HG03175 (cell line): ENCODE results near the gene FRG2C.
A peak's percentile ranks its signal among the peaks of the same experiment; 100 is the strongest.
"Not testable (repeated sequence)": the region's sequence is repeated elsewhere in the genome, so short reads cannot be mapped to it uniquely, and the experiment has no call there.

Experiments used
- ATAC-seq: cut with Tn5 transposase; IDR thresholded peaks from one replicate; pipeline ENCODE4 v1.9.1; 2021; ENCODE audit warnings: mild to moderate bottlenecking, moderate library complexity; ENCODE audit not compliant: unreplicated experiment

The FRG2C gene

DNA sequence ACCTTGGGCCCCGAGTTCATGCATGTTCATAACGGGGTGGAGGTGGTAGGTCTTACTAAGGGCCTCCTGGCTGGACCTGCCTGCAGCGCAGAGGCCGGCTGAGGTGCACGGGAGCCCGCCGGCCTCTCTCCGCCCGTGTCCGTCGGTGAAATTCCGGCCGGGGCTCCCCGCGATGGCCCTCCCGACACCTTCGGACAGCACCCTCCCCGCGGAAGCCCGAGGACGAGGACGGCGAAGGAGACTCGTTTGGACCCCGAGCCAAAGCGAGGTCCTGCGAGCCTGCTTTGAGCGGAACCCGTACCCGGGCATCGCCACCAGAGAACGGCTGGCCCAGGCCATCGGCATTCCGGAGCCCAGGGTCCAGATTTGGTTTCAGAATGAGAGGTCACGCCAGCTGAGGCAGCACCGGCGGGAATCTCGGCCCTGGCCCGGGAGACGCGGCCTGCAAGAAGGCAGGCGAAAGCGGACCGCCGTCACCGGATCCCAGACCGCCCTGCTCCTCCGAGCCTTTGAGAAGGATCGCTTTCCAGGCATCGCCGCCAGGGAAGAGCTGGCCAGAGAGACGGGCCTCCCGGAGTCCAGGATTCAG is 4.7 kb downstream of the FRG2C start:
- peak; percentile 40 for ATAC-seq

DNA sequence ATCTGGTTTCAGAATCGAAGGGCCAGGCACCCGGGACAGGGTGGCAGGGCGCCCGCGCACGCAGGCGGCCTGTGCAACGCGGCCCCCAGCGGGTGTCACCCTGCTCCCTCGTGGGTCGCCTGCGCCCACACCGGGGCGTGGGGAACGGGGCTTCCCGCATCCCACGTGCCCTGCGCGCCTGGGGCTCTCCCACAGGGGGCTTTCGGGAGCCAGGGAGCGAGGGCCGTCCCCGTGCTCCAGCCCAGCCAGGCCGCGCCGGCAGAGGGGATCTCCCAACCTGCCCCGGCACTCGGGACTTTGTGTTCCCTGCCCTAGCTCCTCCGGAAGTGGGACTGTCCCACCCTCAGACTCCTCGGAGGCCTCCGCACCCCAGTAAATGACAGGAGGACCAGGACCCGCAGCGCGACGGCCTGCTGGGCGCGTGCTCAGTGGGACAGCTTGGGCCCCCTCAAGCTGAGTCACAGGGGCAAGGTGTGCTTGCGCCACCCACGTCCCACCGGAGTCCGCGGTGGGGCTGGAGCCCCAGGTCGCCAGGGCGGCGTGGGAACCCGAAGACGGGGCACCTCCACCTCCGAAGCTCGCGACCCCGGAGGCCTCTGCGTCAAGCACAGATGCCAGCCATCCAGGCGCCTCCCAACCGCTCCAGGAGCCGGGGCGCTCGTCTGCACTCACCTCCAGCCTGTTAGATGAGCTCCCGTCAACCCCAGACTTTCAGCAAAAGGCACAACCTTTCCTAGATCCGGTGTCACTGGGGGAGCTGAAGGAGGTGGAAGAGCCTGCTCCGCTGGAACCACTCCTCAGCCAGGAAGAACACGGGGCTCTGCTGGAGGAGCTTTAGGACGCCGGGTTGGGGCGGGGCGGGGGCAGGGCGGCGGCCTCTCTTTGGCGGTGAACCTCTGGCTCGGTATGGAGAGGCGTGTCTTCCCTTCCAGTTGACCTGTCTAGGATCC is 5.5 kb downstream of the FRG2C start:
- peak; percentile 41 for ATAC-seq

DNA sequence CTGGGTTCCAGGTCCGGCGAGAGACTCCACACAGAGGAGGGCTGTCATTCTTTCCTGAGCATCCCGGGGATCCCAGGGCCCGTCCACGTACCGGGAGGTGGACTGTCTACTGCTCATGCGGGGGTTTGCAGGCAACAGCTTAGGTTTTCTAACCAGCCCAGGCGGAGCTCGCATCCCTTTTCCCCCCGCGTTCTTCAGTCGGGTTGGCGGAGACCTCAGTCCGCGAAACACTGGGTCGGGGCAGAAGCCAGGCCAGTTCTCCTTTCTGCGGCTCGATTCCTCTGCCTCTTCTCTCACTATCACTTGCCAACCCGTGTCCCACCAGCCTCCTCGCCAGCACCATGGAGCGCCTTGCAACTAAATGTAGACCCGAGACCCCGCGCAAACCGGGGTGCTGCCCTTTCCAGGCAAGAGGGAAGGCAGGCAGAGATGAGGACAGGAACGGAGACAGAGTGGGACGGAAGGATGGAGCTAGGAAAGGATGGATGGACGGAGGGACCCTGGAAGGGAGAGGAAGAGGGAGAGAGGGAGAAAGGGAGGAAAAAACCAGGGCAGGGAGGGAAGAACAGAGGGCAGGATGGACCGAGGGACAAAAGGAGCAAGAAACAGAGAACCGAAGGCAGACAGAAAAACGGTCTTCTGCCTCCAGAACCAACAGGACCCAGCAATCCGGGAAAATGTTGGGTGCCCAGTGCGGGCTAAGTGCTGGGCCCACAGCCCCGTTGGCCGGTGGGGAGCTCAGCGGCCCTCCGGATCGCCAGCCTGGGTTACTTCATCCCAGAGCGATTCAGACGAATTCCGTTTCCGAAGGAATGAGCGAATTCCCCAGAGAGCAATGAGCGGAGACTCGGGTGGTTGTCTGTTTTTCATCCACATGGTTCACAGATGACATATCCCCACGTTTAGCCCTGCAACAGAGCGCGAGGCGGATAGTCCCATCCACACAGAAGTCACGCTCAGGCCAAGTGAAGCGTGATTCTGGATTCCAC is 6.5 kb downstream of the FRG2C start:
- not testable (repeated sequence) for ATAC-seq

DNA sequence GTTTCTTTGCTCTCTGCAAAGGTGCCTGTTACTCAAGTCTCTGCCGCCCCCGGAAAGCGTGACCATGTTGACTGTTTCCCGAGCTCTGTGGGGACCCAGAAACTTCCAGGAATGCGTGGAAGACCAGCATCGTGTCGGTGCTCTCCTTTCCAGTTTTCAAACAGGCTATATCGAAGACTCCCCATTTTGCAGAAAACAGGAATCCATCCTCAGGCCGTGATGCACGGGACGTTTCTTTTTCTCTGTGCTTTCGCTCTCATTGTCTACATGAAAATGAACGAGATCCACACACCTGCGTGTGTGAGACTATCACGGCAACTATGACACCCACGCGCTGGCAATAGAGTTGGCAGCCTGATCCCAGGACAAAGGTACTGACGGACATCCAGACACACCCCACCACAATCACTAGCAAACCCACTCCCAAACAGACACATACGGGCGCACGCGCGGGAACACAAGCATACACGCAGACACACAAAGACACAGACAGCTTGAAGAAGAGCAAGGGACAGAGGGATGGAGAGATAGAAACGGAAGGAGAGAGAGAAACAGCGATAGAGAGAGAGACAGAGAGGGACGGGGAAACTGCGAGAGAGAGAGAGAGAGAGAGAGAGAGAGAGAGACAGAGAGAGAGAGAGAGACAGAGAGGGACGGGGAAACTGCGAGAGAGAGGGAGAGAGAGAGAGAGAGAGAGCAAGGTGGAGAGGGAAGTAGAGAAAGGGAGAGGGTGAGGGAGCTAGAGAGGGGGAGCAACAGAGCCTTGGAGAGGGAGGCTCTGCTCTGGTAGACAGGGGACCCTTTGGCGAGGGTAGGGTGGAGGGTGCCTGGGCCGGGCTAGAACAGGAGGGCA is 7.4 kb downstream of the FRG2C start:
- not testable (repeated sequence) for ATAC-seq

DNA sequence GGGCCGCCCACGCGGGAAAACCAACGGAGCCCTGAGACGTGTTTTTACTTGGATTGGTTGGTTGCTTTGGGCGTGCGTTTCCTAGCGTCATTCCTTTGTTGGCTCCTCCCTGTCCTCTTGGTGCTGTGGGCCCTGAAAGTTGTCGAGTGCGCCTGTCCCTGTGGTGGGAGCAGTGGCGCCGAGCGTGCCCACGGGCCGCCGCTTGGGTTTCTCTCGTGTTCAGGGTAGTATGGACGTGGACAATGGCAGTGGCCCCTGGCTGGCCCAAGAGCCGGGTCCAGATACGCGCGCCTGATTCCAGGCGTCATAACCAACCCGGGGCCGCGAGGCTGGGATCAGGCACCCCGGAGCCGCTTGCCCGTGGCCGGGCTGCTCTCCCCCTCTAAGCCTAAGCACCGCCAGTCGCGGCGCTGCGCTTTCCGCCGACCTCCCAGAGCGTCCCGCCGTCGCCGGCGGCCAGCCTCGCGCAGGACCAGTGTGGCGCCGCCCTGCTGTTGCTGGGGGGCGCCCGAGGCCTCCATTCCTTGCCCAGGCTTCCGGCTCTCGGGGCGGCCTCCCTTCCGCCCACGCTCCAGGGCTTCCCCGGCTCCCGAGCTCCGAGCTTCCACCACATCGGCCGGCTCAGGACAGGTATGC is 8.1 kb downstream of the FRG2C start:
- not testable (repeated sequence) for ATAC-seq

DNA sequence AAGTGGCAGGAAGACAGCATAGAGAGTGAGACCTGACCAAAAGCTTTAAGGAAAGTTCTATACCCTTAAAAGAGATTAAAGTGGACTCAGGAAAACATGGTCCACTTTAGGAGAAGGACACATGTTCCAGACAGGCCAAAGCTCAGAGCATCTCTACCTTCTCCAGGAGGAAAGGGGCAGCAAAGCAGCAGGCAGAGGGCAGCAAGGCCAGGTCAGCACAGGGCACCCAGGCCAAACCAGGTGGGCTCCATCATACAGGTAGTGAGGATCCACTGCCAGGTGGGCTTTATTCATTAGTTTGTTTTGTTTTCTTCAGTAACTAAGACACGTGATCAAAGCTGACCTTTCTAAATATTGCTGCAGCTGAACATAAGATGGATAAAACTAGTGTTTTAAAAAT is 19.8 kb downstream of the FRG2C start:
- ATAC-seq, result not testable (repeated sequence)

DNA sequence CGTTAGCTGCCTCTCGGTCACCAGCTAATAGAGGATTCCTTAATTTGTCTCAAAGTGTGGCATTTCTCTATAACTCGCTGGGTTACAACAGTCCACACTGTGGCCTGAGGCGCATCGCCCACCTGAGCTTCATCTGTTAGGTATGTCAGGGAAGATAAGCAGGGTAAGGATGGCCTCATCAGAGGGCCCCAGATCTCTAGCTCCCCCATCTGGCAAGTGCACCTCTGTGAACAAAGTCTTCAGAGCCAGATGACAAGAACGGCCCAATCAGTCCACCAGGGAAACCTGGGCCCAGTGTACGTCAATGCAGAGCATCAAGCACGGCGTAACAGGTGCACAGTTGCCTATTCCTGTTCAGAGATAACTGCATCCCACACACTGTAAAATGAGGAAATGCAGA is 23.2 kb downstream of the FRG2C start:
- no peak for ATAC-seq

DNA sequence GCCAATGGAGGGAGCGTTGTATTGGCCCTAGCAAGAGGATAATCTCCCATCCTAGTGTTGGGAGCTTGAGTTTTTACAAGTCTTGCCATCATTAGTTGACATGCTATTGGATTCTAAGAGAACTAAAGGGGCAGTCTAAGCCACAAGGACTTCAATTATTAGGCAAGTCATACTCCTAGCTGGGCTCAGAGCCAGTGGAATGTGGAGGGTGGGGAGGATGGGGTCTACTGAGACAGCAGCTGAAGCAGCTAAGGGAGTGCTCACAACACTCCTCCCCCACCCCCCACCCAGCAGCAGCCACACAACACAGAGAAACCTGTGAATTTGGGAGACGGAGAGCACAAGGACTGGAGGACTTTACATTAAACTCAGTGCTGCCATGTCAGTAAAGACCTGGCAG is 27.9 kb downstream of the FRG2C start:
- no peak for ATAC-seq
